Measurements from ENCODE around the gene B3GAT3. TPM values are rescaled to one million over a fixed set of nuclear protein-coding genes. Genes with fewer than 3 reads are reported as not detected.

Gene B3GAT3
- polyA plus RNA-seq, 4 donors = 16.3 to 39.3 (median 30.1) TPM

DNA sequence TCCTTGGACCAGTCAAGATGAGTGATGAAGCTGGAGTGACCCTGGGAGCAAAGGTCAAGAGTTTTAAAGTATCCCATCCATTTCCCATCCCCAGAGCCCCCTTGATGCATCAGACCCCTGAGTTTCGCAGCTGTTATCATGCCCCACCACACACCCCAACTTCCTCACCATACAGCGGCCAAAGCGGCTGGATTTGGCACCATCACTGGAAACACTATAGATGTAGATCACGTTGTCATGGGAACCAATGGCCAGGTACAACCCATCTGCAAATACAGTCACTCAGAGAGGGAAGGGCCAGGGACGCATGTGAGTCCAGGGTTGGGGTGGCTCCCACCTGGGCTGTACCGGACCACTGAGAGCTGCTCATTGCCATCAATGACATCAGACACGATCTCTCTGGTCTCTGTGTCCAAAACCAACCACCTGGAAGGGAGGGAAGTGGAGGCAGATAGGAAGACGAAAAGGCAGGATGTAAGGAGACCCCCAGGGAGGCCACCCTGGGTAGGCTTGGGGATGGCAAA, 17.9 kb downstream of the B3GAT3 start:
- Histone ChIP-seq H3K36me3 (ENCODE audit: control insufficient read depth in 3 of 3, insufficient read depth in 2 of 3, low read depth in 1 of 3, low read length in 3 of 3) (peaks cover 1 to 52% (median 5%) of the 10 kb centered on the region in 3 donors), H3K27ac (ENCODE audit: low read depth in 1 of 3, low read length in 2 of 3) (no peak overlapping the region)
- 89 to 94% (median 94%) methylated on average over 8 of the region's 8 CpGs for WGBS, 3 donors

DNA sequence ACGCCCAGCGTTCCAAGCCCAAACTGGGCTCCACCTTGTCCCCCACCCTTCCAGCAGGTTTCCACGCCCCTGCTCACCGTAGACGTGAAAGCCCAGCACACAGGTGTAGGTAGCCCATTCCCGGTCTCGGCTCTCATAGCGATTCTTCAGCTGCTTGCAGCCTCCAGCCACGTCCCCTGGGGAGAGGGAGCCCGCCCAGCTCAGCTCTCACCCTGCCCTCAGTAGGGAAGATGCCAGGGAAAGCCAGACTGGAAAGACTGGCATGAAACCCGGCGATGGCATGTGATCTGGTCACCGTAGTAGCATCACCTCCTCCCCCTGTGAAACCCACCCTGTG, 18.7 kb downstream of the B3GAT3 start:
- Histone ChIP-seq H3K9me3 (ENCODE audit: control insufficient read depth in 2 of 2, insufficient read depth in 1 of 2, low read depth in 1 of 2, low read length in 1 of 2) (no peaks in the 10 kb centered on the region), H3K27ac (ENCODE audit: low read depth in 1 of 3, low read length in 2 of 3) (no peak overlapping the region), H3K4me1 (ENCODE audit: control insufficient read depth in 3 of 3, insufficient read depth in 2 of 3, low read depth in 1 of 3, low read length in 2 of 3) (peaks cover 6 to 28% (median 6%) of the 10 kb centered on the region in 3 donors), H3K36me3 (ENCODE audit: control insufficient read depth in 3 of 3, insufficient read depth in 2 of 3, low read depth in 1 of 3, low read length in 3 of 3) (peaks cover 4 to 50% (median 5%) of the 10 kb centered on the region in 3 donors), H3K4me3 (ENCODE audit: low read depth in 1 of 3, low read length in 3 of 3) (peak overlapping the region in 2 of 3 donors; percentile 56 to 93), H3K27me3 (ENCODE audit: control insufficient read depth in 3 of 3, insufficient read depth in 3 of 3, low read length in 3 of 3) (peaks cover 0 to 8% (median 0%) of the 10 kb centered on the region in 3 donors)
- DNase-seq = no peak
- no peak for FAIRE-seq
- 46 to 61% (median 58%) methylated on average over 13 of the region's 13 CpGs for WGBS, 3 donors

More for the DNA sequence above, 17.9 kb downstream of the B3GAT3 start:
- Histone ChIP-seq H3K4me3 (ENCODE audit: low read depth in 1 of 3, low read length in 3 of 3) (no peak overlapping the region), H3K4me1 (ENCODE audit: control insufficient read depth in 3 of 3, insufficient read depth in 2 of 3, low read depth in 1 of 3, low read length in 2 of 3) (peaks cover 6 to 28% (median 6%) of the 10 kb centered on the region in 3 donors), H3K9me3 (ENCODE audit: control insufficient read depth in 2 of 2, insufficient read depth in 1 of 2, low read depth in 1 of 2, low read length in 1 of 2) (no peaks in the 10 kb centered on the region), H3K27me3 (ENCODE audit: control insufficient read depth in 3 of 3, insufficient read depth in 3 of 3, low read length in 3 of 3) (peaks cover 0 to 8% (median 0%) of the 10 kb centered on the region in 3 donors)
- no peak for DNase-seq
- no peak for FAIRE-seq

DNA sequence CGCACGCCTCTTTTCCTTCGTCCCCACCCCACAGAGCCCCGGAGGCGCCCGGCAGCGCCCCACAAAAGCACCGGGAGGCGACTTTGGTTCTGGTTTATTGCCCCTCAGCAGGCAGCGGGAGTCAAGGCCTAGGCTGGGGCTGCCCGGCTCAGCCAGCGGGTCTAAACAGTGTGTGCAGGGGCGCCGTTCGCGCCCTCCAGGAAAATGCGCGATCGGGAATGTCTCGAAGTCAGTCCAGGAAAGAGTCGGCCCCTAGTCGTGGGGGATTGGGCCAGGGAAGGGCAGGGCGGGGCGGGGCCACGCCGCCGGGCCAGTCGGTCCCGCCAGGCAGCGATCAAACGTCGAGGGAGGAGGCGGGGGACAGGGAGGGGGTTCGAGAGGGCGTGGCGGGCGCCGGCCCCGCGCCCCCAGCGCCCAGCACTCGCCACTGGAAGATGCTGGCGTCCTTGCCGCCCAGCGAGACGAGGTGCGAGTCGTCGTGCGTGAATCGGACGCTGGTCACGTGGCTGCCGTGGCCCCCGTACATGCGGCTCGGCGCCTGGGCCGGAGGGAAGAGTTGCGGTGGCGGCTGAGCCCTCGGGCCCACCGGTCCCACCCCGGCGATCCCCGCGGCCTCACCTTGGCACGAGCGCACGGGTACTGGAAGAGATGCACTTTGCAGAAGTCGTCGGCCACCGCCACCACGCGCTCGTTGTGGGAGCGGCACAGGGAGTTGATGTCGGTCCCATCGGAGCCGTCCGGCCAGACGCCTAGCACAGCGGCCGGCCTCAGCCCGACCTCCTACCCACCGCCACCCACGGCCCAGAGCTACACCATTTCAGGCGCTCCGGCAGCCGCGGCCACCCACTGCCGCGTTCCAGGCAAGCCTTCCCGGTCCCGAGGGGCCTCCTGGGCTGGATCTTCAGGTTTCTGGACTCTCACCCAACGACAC, 19.4 kb downstream of the B3GAT3 start:
- H3K9me3 ChIP-seq (ENCODE audit: control insufficient read depth in 2 of 2, insufficient read depth in 1 of 2, low read depth in 1 of 2, low read length in 1 of 2) = no peaks in the 10 kb centered on the region
- peaks cover 0 to 8% (median 0%) of the 10 kb centered on the region in 3 donors for H3K27me3 ChIP-seq (ENCODE audit: control insufficient read depth in 3 of 3, insufficient read depth in 3 of 3, low read length in 3 of 3)
- no peak for FAIRE-seq
- H3K27ac ChIP-seq (ENCODE audit: low read depth in 1 of 3, low read length in 2 of 3) = peak overlapping the region; percentile 77 to 95 (median 85)
- peaks cover 6 to 51% (median 7%) of the 10 kb centered on the region in 3 donors for H3K36me3 ChIP-seq (ENCODE audit: control insufficient read depth in 3 of 3, insufficient read depth in 2 of 3, low read depth in 1 of 3, low read length in 3 of 3)
- H3K4me3 ChIP-seq (ENCODE audit: low read depth in 1 of 3, low read length in 3 of 3) = peak overlapping the region; percentile 45 to 93 (median 56)
- WGBS, 3 donors = 4 to 16% (median 15%) methylated on average over 72 to 96 of the region's 96 CpGs
- DNase-seq = peak in 1 of 2 donors; percentile 76
- H3K4me1 ChIP-seq (ENCODE audit: control insufficient read depth in 3 of 3, insufficient read depth in 2 of 3, low read depth in 1 of 3, low read length in 2 of 3) = peaks cover 6 to 28% (median 6%) of the 10 kb centered on the region in 3 donors

- no peaks in the 10 kb centered on the region for H3K9me3 ChIP-seq (ENCODE audit: control insufficient read depth in 2 of 2, insufficient read depth in 1 of 2, low read depth in 1 of 2, low read length in 1 of 2)
- peaks cover 6 to 28% (median 6%) of the 10 kb centered on the region in 3 donors for H3K4me1 ChIP-seq (ENCODE audit: control insufficient read depth in 3 of 3, insufficient read depth in 2 of 3, low read depth in 1 of 3, low read length in 2 of 3)
- H3K27me3 ChIP-seq (ENCODE audit: control insufficient read depth in 3 of 3, insufficient read depth in 3 of 3, low read length in 3 of 3) = peaks cover 0 to 8% (median 0%) of the 10 kb centered on the region in 3 donors
- peaks cover 7 to 54% (median 13%) of the 10 kb centered on the region in 3 donors for H3K36me3 ChIP-seq (ENCODE audit: control insufficient read depth in 3 of 3, insufficient read depth in 2 of 3, low read depth in 1 of 3, low read length in 3 of 3)
- peak within 1 kb of the TSS; percentile 85 to 95 (median 85) for H3K27ac ChIP-seq (ENCODE audit: low read depth in 1 of 3, low read length in 2 of 3)
- 0 to 1% (median 0%) methylated on average over 78 to 83 of the region's 83 CpGs for WGBS, 3 donors
- H3K4me3 ChIP-seq (ENCODE audit: low read depth in 1 of 3, low read length in 3 of 3) = peak within 1 kb of the TSS; percentile 90 to 93 (median 93)
- no peak for FAIRE-seq
- DNase-seq = peak; percentile 98 to 99
Observed at GRCh38 chr11:62601372-62602140, 20.2 kb downstream of the B3GAT3 start, which contains the start of gene MTA2. Gene MTA2 (minus strand): TSS chr11:62601865. CDS start chr11:62601450, 415 bp downstream.

- peaks cover 11 to 56% (median 13%) of the 10 kb centered on the region in 3 donors for H3K36me3 ChIP-seq (ENCODE audit: control insufficient read depth in 3 of 3, insufficient read depth in 2 of 3, low read depth in 1 of 3, low read length in 3 of 3)
Observed at GRCh38 chr11:62601122-62601371, 20.7 kb downstream of the B3GAT3 start.

GRCh38 chr11:62600367-62601121, 21.2 kb downstream of the B3GAT3 start:
- WGBS, 3 donors = 1 to 2% (median 1%) methylated on average over 25 to 26 of the region's 26 CpGs
- Histone ChIP-seq H3K27ac (ENCODE audit: low read depth in 1 of 3, low read length in 2 of 3) (peak overlapping the region; percentile 85 to 95 (median 85)), H3K4me3 (ENCODE audit: low read depth in 1 of 3, low read length in 3 of 3) (peak overlapping the region; percentile 90 to 93 (median 93)), H3K9me3 (ENCODE audit: control insufficient read depth in 2 of 2, insufficient read depth in 1 of 2, low read depth in 1 of 2, low read length in 1 of 2) (no peaks in the 10 kb centered on the region), H3K4me1 (ENCODE audit: control insufficient read depth in 3 of 3, insufficient read depth in 2 of 3, low read depth in 1 of 3, low read length in 2 of 3) (peaks cover 6 to 28% (median 6%) of the 10 kb centered on the region in 3 donors), H3K27me3 (ENCODE audit: control insufficient read depth in 3 of 3, insufficient read depth in 3 of 3, low read length in 3 of 3) (peaks cover 0 to 8% (median 0%) of the 10 kb centered on the region in 3 donors), H3K36me3 (ENCODE audit: control insufficient read depth in 3 of 3, insufficient read depth in 2 of 3, low read depth in 1 of 3, low read length in 3 of 3) (peaks cover 14 to 56% (median 15%) of the 10 kb centered on the region in 3 donors)
- DNase-seq (peak in 1 of 2 donors; percentile 41), FAIRE-seq (no peak)

More at GRCh38 chr11:62601122-62601371, 20.7 kb downstream of the B3GAT3 start:
- Histone ChIP-seq H3K9me3 (ENCODE audit: control insufficient read depth in 2 of 2, insufficient read depth in 1 of 2, low read depth in 1 of 2, low read length in 1 of 2) (no peaks in the 10 kb centered on the region), H3K27me3 (ENCODE audit: control insufficient read depth in 3 of 3, insufficient read depth in 3 of 3, low read length in 3 of 3) (peaks cover 0 to 8% (median 0%) of the 10 kb centered on the region in 3 donors), H3K4me3 (ENCODE audit: low read depth in 1 of 3, low read length in 3 of 3) (peak overlapping the region; percentile 90 to 93 (median 93)), H3K4me1 (ENCODE audit: control insufficient read depth in 3 of 3, insufficient read depth in 2 of 3, low read depth in 1 of 3, low read length in 2 of 3) (peaks cover 6 to 28% (median 6%) of the 10 kb centered on the region in 3 donors), H3K27ac (ENCODE audit: low read depth in 1 of 3, low read length in 2 of 3) (peak overlapping the region; percentile 85 to 95 (median 85))
- DNase-seq (peak in 1 of 2 donors; percentile 42), FAIRE-seq (no peak)
- WGBS, 3 donors = 0 to 1% (median 0%) methylated on average over 26 to 30 of the region's 30 CpGs

GRCh38 chr11:62599901-62600300, 21.9 kb downstream of the B3GAT3 start:
- H3K36me3 ChIP-seq (ENCODE audit: control insufficient read depth in 3 of 3, insufficient read depth in 2 of 3, low read depth in 1 of 3, low read length in 3 of 3) = peaks cover 20 to 57% (median 21%) of the 10 kb centered on the region in 3 donors
- H3K27ac ChIP-seq (ENCODE audit: low read depth in 1 of 3, low read length in 2 of 3) = peak overlapping the region in 1 of 3 donors; percentile 8
- no peak for DNase-seq
- no peak for FAIRE-seq
- 31 to 36% (median 35%) methylated on average over 5 of the region's 5 CpGs for WGBS, 3 donors
- peaks cover 6 to 28% (median 6%) of the 10 kb centered on the region in 3 donors for H3K4me1 ChIP-seq (ENCODE audit: control insufficient read depth in 3 of 3, insufficient read depth in 2 of 3, low read depth in 1 of 3, low read length in 2 of 3)
- no peaks in the 10 kb centered on the region for H3K9me3 ChIP-seq (ENCODE audit: control insufficient read depth in 2 of 2, insufficient read depth in 1 of 2, low read depth in 1 of 2, low read length in 1 of 2)
- H3K4me3 ChIP-seq (ENCODE audit: low read depth in 1 of 3, low read length in 3 of 3) = peak overlapping the region in 2 of 3 donors; percentile 90 to 93
- H3K27me3 ChIP-seq (ENCODE audit: control insufficient read depth in 3 of 3, insufficient read depth in 3 of 3, low read length in 3 of 3) = peaks cover 0 to 8% (median 0%) of the 10 kb centered on the region in 3 donors

Data from small intestine (tissue), 7 donors.